CD4-positive, alpha-beta T cell treated with Interleukin-12 subunit alpha and Interleukin-12 subunit beta, for 1 hour (primary cell): ENCODE measurements around the gene MAFB.

ENCODE experiments used
- DNase-seq: peaks from one replicate; pipeline ENCODE4 v3.0.0-alpha.2; 2020

MAFB gene

DNA sequence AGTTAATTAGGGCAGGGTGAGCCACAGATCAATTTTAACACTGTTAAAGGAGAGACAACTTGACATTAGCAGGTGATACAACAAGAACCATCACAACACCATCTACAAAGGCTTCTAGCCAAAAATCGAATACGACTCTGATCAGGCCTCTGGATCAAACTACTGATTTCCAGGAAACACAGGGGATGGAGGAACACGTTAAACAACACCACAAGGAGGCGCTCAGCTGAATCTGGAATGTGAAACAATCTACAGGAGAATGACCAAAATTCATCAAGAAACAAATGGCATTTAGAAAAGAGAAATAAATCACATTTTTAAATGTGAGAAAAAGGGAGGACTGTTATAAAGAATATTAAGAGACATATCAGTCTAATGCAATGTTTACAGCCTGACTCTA, 13.5 kb upstream of the MAFB start:
- DNase-seq = no peak

DNA sequence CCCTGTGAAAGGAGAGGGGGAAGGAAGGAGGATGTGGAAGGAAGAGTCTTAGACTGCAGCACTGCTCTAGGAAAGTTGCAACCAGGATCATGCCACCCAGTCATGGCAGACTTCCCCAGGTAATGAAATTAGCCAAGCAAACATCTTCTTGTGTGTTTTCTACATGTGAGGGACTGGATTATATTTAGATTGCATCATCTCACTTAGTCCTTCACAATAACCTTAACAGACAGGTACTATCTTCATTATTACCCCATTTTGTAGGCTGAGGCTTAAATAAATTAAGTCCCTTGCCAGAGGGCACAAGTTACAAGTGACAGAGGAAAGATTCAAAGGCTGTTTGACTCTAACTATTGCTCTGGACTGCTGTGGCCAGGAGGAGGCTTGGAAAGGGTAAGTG, 9.7 kb upstream of the MAFB start:
- DNase-seq = no peak

- DNase-seq = no peak
Observed at GRCh38 chr20:40698281-40698680, 9.2 kb upstream of the MAFB start.

- DNase-seq = no peak
Observed at GRCh38 chr20:40697541-40697940, 8.5 kb upstream of the MAFB start.

DNA sequence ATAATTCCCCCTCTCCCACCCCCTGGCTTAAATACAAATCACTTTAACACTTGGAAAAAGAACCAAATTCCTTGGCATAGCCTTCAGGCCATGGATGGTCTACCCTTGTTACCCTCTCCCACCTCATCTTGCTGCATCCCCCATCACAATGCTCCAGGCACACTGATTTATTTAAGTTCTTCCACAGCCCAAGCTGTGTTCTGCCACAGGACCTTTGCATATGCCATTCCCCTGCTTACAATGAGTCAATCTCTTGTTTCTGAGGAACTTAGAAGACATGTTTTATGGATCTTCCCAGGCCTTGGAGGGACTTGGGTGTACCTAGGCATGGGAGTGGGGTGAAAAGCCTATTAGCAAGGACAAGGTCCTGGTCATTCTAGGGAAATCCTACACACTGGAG, 6.2 kb upstream of the MAFB start:
- DNase-seq = no peak

- DNase-seq = no peak
Observed at GRCh38 chr20:40694246-40694645, 5.2 kb upstream of the MAFB start.

DNA sequence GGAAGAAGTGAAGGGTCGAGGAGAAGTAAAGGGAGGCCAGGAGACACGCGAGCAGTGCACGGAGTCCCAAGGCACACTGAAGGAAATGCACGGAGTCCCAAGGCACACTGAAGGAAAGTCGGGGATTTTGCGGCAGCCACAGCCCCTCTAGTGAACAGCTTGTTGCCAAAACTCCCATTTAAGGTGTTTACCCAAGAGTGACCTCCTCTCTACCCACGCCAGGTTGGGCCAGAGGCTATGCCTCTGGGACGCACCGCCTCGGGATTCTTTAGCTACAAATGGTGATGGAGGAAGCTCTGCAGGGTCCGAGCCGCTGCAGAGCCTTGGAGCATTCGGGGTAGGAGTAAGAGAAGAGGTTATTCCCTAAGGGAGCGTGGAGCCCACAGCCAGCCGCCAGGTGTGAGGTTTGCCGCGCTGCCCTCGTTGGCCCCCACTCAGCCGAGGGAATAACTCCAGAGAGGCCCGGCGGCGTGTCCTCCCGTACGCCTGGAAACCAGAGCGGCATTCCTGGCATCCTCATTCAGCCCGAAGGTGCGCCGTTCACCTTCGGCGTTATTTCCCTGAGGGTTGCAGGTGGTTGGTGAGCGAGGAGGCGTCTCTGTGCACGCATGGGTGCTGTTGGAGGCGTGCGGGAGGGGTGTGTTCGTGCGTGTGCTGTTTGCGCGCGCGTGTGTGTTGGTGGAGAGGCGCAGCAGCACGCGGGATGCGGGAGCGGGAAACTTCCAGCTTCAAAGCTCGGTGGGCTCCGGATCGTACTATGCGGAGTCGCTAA, 3.4 kb upstream of the MAFB start:
- DNase-seq = no peak

DNA sequence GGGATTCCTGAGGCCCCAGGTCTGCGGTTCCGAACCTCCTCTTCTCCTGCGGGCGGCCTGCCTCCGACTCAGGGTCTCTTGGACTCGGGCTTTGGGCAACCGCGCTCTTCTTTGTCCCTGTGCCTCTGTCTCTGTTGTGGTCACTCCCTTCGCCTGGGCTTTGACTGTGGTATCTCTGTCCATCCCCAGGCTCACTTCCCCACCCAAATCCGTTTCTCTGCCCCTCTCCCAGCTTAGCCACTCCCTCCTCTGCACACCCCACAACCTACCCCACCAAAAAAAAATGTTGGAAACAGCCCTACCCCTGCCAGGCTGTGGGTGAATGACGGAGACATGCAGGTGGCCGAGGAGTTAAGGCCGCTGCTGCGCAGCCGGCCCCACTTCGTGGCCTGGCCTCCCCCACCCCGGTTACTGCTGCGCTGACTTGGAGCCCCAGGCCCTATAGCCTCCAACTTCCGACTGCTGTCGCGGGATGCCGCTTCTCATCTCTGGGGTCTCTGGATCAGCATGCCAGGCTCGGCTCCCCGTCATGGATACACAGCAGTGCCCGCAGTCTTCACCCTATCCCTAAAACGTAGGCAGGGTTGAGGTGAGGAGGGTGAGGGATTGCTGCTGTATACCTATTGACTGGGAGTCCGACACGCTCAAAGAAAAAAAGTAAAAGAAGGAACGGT, 2.7 kb upstream of the MAFB start:
- no peak for DNase-seq

DNA sequence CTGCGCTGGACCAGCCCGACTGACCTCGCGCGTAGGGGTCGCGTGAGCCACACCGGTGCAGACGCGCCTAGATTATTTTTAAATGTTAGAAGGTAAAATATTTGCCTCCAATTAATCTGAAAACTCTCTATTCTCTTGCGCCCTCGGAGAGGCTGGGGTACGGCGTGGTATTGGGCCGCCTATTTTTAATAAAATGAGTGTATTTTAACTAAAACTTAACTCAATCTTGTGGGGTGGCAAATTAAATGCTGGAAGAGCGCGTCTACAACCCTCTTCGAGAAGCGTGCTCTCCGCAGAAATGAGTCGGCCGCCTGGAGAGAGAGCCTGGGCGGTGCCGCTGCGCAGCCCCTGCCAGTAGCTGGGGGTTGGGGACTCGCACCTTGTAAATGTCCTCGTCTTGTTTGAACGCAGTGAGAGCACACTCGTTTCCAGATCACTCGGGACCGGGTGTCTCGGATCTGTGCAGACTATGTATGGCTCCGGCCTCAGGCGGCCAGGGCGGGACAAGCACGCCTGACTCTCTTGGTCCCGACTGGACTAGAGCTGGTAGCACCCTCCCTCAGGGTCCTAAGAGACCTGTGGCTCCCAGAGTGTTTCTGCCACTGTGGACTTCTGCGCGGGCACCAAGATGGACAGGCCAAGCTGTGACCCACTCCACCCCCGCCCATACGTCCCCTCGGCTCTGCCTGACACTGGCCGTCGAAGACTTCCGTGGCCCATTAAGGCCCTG, 2.0 kb upstream of the MAFB start:
- DNase-seq = no peak

- peak; percentile 57 for DNase-seq
Observed at GRCh38 chr20:40689943-40690835, 1.2 kb upstream of the MAFB start.

- no peak for DNase-seq
Observed at GRCh38 chr20:40688129-40689099, 622 bp downstream of the MAFB start.

DNA sequence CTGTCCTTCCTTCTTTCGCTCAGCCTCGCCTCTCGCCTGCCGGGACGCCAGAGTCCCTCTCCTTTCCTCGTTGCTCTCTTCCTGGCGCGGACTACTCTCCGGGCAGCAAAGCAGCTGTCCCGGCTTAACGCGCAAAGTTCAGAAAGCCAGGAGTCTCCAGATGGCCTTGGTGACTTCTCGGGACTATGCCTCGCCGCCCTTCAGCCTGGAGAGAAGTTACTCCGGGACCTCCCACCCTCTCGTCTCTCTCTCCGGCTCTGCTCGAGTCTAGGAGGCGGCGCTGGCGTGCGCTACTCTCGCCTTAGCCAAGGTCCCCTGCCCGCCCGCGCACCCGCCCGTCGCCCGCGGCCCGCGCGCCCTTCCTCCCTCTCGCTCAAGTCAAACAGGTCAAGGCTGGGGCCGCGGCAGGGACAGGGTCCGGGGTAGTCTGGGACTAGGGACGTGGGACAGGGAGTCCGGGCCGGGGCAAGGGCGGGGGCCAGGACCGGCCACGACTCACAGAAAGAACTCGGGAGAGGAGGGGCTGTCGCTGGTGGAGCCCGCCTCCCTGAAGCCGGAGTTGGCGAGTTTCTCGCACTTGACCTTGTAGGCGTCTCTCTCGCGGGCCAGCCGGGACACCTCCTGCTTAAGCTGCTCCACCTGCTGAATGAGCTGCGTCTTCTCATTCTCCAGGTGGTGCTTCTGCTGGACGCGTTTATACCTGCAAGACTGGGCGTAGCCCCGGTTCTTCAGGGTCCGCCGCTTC, 1.5 kb downstream of the MAFB start:
- no peak for DNase-seq

GRCh38 chr20:40686893-40687292, 2.1 kb downstream of the MAFB start:
- DNase-seq = no peak

- no peak for DNase-seq
Observed at GRCh38 chr20:40686434-40686882, 2.6 kb downstream of the MAFB start.

DNA sequence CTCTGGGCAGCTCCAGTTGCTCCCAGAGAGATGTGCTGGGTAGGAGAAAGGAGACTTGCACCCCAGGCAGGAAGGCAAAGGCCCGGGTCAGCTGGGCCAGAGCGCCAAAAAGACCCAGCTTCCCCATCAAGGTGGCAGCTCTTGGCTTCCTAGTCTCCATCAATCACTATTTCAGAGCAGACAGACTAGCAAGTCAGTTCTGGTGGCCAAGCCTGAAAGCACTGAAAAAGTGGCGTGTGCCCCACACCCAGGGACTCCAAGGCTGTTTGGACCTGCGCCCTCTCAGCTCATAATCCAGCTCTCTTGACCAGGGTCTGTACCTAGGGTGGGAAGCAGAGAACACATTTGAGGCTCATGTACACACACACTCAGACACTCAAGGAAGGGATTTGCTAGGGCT, 3.7 kb downstream of the MAFB start:
- DNase-seq = no peak

DNA sequence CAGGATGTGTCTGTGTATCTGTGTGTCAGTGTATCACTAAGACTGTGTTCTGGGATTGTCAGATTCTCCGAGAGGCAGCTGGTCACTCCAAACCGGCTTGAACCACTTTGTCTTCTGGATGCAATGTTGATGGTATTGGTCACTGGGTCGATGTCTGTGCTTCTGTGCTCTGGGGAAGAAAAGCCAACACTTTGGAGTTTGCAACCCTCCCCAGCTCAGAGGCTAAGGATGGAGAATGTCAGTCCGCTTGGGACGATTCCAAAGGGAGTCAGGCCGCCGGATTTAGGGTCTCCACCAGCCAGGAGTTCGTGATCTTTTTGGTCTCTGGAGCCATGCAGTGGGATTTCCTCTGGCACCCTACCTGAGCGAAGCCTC, 5.2 kb downstream of the MAFB start:
- DNase-seq = no peak

GRCh38 chr20:40683221-40683893, 5.7 kb downstream of the MAFB start:
- no peak for DNase-seq

DNA sequence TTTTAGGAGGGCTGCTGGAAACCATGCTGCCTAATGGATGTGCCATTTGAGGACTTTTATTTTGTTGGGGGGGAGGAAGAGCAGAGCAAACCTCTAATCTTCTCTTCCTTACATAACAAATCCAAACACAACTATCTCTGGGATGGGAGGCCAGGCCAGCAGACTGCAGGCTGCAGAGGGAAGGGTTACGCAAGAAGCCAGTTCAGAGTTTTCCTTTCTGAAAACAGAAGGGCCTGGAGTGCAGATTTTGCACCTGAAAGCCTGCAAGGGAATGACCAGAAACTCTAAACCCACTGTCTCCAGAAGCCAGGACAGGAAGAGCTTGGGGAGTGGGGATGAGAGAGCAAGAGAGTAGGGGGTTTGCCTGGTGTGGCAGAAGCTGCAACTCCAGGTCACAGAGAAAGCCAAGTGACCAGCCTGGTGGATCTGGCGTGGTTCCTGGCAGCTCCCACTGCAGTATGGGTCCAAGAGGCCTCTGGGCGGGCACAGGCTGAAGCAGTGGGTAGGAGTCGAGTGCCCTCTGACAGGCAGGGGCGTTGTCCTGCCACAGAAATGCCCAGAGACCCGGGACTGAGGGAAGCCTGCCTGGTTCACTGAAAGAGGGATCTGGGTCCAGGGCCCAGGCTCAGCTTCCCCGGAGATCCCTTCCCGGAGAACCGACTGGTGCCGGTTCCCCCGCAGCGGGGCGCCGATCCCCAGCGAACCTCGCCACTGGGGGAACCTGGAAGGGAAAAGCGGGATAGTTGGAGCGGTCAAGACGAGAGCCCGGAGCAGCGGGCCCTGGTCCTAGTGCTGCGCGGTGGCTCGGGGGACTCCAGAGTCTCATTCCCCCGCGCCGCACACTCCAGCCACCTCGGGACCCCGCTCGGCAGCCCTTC, 6.7 kb downstream of the MAFB start:
- DNase-seq = no peak

- no peak for DNase-seq
Observed at GRCh38 chr20:40681684-40682083, 7.4 kb downstream of the MAFB start.
